Measurements from ENCODE around the gene CACNA1G.

- TF ChIP-seq REST (IDR thresholded peaks at IDR 0.05; ENCODE audit: insufficient read depth in 1 of 2, low read depth in 2 of 2, low read length in 2 of 2): no peak
- TF ChIP-seq SIN3A (IDR thresholded peaks at IDR 0.05; ENCODE audit: borderline replicate concordance, insufficient read depth, low read length): no peak
These were observed 42.8 kb downstream of the CACNA1G start for GRCh38 chr17:50603340-50603739.

All from PFSK-1 (cell line).